ENCODE results near the gene CHAF1A. TPM values are rescaled to one million over a fixed set of nuclear protein-coding genes. Genes with fewer than 3 reads are reported as not detected.

CHAF1A gene
- total and polyA plus RNA-seq, 3 experiments from 2014 or later, result 5.8 to 69.5 (median 65.2) TPM

GRCh38 chr19:4428326-4428975 lies 26.0 kb downstream of the CHAF1A start:
- H3K36me3 ChIP-seq (ENCODE audit: insufficient read depth, low read length), result peaks cover 8% of the 10 kb centered on the region
- peak overlapping the region in 2 of 8 donors; percentile 23 to 90 for H3K27ac Mint-ChIP-seq
- no peak overlapping the region for H3K27ac ChIP-seq (ENCODE audit: low read depth, low read length)
- H3K9me3 ChIP-seq (ENCODE audit: low read length), result no peaks in the 10 kb centered on the region
- no peaks in the 10 kb centered on the region for H3K4me1 ChIP-seq (ENCODE audit: insufficient read depth, low read length)
- no peaks in the 10 kb centered on the region for H3K4me1 Mint-ChIP-seq
- peaks cover 1 to 56% (median 4%) of the 10 kb centered on the region in 3 donors for H3K36me3 Mint-ChIP-seq
- ChIA-PET CTCF (no interaction called here), POLR2A (interaction anchor here (0.6 kb wide), 1 partner anchor 190 kb away, joined by 3 read pairs; no protein-coding TSS in a partner anchor)
- H3K27me3 ChIP-seq (ENCODE audit: insufficient read depth, low read length, poor library complexity, severe bottlenecking), result no peaks in the 10 kb centered on the region
- no peaks in the 10 kb centered on the region for H3K9me3 Mint-ChIP-seq
- H3K4me3 ChIP-seq (ENCODE audit: low read length), result no peak overlapping the region
- H3K4me3 Mint-ChIP-seq, result no peak overlapping the region
- DNase-seq, result no peak
- H3K27me3 Mint-ChIP-seq, result no peaks in the 10 kb centered on the region

- H3K36me3 ChIP-seq (ENCODE audit: insufficient read depth, low read length), result peaks cover 8% of the 10 kb centered on the region
- H3K4me3 ChIP-seq (ENCODE audit: low read length), result no peak overlapping the region
- no peaks in the 10 kb centered on the region for H3K27me3 Mint-ChIP-seq
- peak overlapping the region in 1 of 8 donors; percentile 36 for H3K27ac Mint-ChIP-seq
- POLR2A ChIA-PET, result no interaction called here
- H3K9me3 Mint-ChIP-seq, result no peaks in the 10 kb centered on the region
- CTCF ChIA-PET, result no interaction called here
- no peaks in the 10 kb centered on the region for H3K27me3 ChIP-seq (ENCODE audit: insufficient read depth, low read length, poor library complexity, severe bottlenecking)
- H3K36me3 Mint-ChIP-seq, result peaks cover 1 to 54% (median 4%) of the 10 kb centered on the region in 3 donors
- no peak overlapping the region for H3K4me3 Mint-ChIP-seq
- H3K27ac ChIP-seq (ENCODE audit: low read depth, low read length), result no peak overlapping the region
- H3K4me1 ChIP-seq (ENCODE audit: insufficient read depth, low read length), result no peaks in the 10 kb centered on the region
- H3K9me3 ChIP-seq (ENCODE audit: low read length), result no peaks in the 10 kb centered on the region
- H3K4me1 Mint-ChIP-seq, result no peaks in the 10 kb centered on the region
- DNase-seq, result no peak
These were observed 26.8 kb downstream of the CHAF1A start for GRCh38 chr19:4429256-4429655.

- no peak for DNase-seq
- ChIA-PET CTCF (no interaction called here), POLR2A (no interaction called here)
- Histone ChIP-seq H3K27ac (ENCODE audit: low read depth, low read length) (no peak overlapping the region), H3K9me3 (ENCODE audit: low read length) (no peaks in the 10 kb centered on the region), H3K27me3 (ENCODE audit: insufficient read depth, low read length, poor library complexity, severe bottlenecking) (no peaks in the 10 kb centered on the region), H3K4me3 (ENCODE audit: low read length) (no peak overlapping the region), H3K36me3 (ENCODE audit: insufficient read depth, low read length) (peaks cover 8% of the 10 kb centered on the region), H3K4me1 (ENCODE audit: insufficient read depth, low read length) (no peaks in the 10 kb centered on the region)
- H3K4me3 Mint-ChIP-seq, result no peak overlapping the region
- no peak overlapping the region for H3K27ac Mint-ChIP-seq
- peaks cover 4 to 58% (median 4%) of the 10 kb centered on the region in 3 donors for H3K36me3 Mint-ChIP-seq
- H3K4me1 Mint-ChIP-seq, result no peaks in the 10 kb centered on the region
- H3K27me3 Mint-ChIP-seq, result no peaks in the 10 kb centered on the region
- no peaks in the 10 kb centered on the region for H3K9me3 Mint-ChIP-seq
These were observed 27.3 kb downstream of the CHAF1A start for GRCh38 chr19:4429771-4430171.

GRCh38 chr19:4430760-4431159 lies 28.3 kb downstream of the CHAF1A start:
- CTCF ChIA-PET, result no interaction called here
- POLR2A ChIA-PET, result no interaction called here
- no peaks in the 10 kb centered on the region for H3K9me3 Mint-ChIP-seq
- H3K4me3 ChIP-seq (ENCODE audit: low read length), result no peak overlapping the region
- no peaks in the 10 kb centered on the region for H3K27me3 Mint-ChIP-seq
- no peak overlapping the region for H3K27ac ChIP-seq (ENCODE audit: low read depth, low read length)
- no peaks in the 10 kb centered on the region for H3K27me3 ChIP-seq (ENCODE audit: insufficient read depth, low read length, poor library complexity, severe bottlenecking)
- H3K9me3 ChIP-seq (ENCODE audit: low read length), result no peaks in the 10 kb centered on the region
- peaks cover 8% of the 10 kb centered on the region for H3K36me3 ChIP-seq (ENCODE audit: insufficient read depth, low read length)
- DNase-seq, result no peak
- H3K4me1 Mint-ChIP-seq, result no peaks in the 10 kb centered on the region
- no peaks in the 10 kb centered on the region for H3K4me1 ChIP-seq (ENCODE audit: insufficient read depth, low read length)
- H3K36me3 Mint-ChIP-seq, result peaks cover 4 to 59% (median 5%) of the 10 kb centered on the region in 3 donors
- H3K4me3 Mint-ChIP-seq, result no peak overlapping the region
- H3K27ac Mint-ChIP-seq, result peak overlapping the region in 2 of 8 donors; percentile 24 to 61

- Mint-ChIP-seq H3K27me3 (no peaks in the 10 kb centered on the region), H3K4me3 (no peak overlapping the region), H3K36me3 (peaks cover 4 to 58% (median 5%) of the 10 kb centered on the region in 3 donors), H3K9me3 (no peaks in the 10 kb centered on the region), H3K27ac (peak overlapping the region in 1 of 8 donors; percentile 43), H3K4me1 (no peaks in the 10 kb centered on the region)
- ChIA-PET POLR2A (no interaction called here), CTCF (no interaction called here)
- Histone ChIP-seq H3K4me3 (ENCODE audit: low read length) (no peak overlapping the region), H3K27ac (ENCODE audit: low read depth, low read length) (no peak overlapping the region), H3K9me3 (ENCODE audit: low read length) (no peaks in the 10 kb centered on the region), H3K27me3 (ENCODE audit: insufficient read depth, low read length, poor library complexity, severe bottlenecking) (no peaks in the 10 kb centered on the region), H3K4me1 (ENCODE audit: insufficient read depth, low read length) (no peaks in the 10 kb centered on the region), H3K36me3 (ENCODE audit: insufficient read depth, low read length) (peaks cover 8% of the 10 kb centered on the region)
- no peak for DNase-seq
These were observed 28.9 kb downstream of the CHAF1A start for GRCh38 chr19:4431296-4431695.

- peak overlapping the region in 1 of 8 donors; percentile 69 for H3K27ac Mint-ChIP-seq
- no peaks in the 10 kb centered on the region for H3K4me1 Mint-ChIP-seq
- Histone ChIP-seq H3K27ac (ENCODE audit: low read depth, low read length) (no peak overlapping the region), H3K9me3 (ENCODE audit: low read length) (no peaks in the 10 kb centered on the region), H3K36me3 (ENCODE audit: insufficient read depth, low read length) (peaks cover 8% of the 10 kb centered on the region), H3K4me3 (ENCODE audit: low read length) (no peak overlapping the region), H3K27me3 (ENCODE audit: insufficient read depth, low read length, poor library complexity, severe bottlenecking) (no peaks in the 10 kb centered on the region), H3K4me1 (ENCODE audit: insufficient read depth, low read length) (no peaks in the 10 kb centered on the region)
- POLR2A ChIA-PET, result interaction anchor here (0.7 kb wide), 1 partner anchor 108 kb away, joined by 7 read pairs; no protein-coding TSS in a partner anchor
- no peaks in the 10 kb centered on the region for H3K9me3 Mint-ChIP-seq
- CTCF ChIA-PET, result no interaction called here
- H3K27me3 Mint-ChIP-seq, result no peaks in the 10 kb centered on the region
- H3K36me3 Mint-ChIP-seq, result peaks cover 4 to 58% (median 5%) of the 10 kb centered on the region in 3 donors
- no peak for DNase-seq
- H3K4me3 Mint-ChIP-seq, result no peak overlapping the region
These were observed 29.6 kb downstream of the CHAF1A start for GRCh38 chr19:4431808-4432674.

GRCh38 chr19:4432918-4433506 lies 30.6 kb downstream of the CHAF1A start:
- Mint-ChIP-seq H3K27ac (peak overlapping the region in 1 of 8 donors; percentile 43), H3K4me3 (no peak overlapping the region), H3K4me1 (no peaks in the 10 kb centered on the region), H3K9me3 (no peaks in the 10 kb centered on the region), H3K36me3 (peaks cover 4 to 58% (median 6%) of the 10 kb centered on the region in 3 donors), H3K27me3 (no peaks in the 10 kb centered on the region)
- H3K27ac ChIP-seq (ENCODE audit: low read depth, low read length), result no peak overlapping the region
- peaks cover 8% of the 10 kb centered on the region for H3K36me3 ChIP-seq (ENCODE audit: insufficient read depth, low read length)
- CTCF ChIA-PET, result no interaction called here
- H3K9me3 ChIP-seq (ENCODE audit: low read length), result no peaks in the 10 kb centered on the region
- no peaks in the 10 kb centered on the region for H3K27me3 ChIP-seq (ENCODE audit: insufficient read depth, low read length, poor library complexity, severe bottlenecking)
- POLR2A ChIA-PET, result no interaction called here
- no peak for DNase-seq
- no peaks in the 10 kb centered on the region for H3K4me1 ChIP-seq (ENCODE audit: insufficient read depth, low read length)
- no peak overlapping the region for H3K4me3 ChIP-seq (ENCODE audit: low read length)

GRCh38 chr19:4434391-4434790 lies 32.0 kb downstream of the CHAF1A start:
- no peaks in the 10 kb centered on the region for H3K27me3 Mint-ChIP-seq
- no peaks in the 10 kb centered on the region for H3K9me3 ChIP-seq (ENCODE audit: low read length)
- no peaks in the 10 kb centered on the region for H3K9me3 Mint-ChIP-seq
- ChIA-PET POLR2A (no interaction called here), CTCF (no interaction called here)
- H3K4me3 Mint-ChIP-seq, result no peak overlapping the region
- no peaks in the 10 kb centered on the region for H3K4me1 ChIP-seq (ENCODE audit: insufficient read depth, low read length)
- no peak overlapping the region for H3K27ac ChIP-seq (ENCODE audit: low read depth, low read length)
- H3K4me1 Mint-ChIP-seq, result no peaks in the 10 kb centered on the region
- no peak overlapping the region for H3K27ac Mint-ChIP-seq
- peaks cover 8% of the 10 kb centered on the region for H3K36me3 ChIP-seq (ENCODE audit: insufficient read depth, low read length)
- H3K27me3 ChIP-seq (ENCODE audit: insufficient read depth, low read length, poor library complexity, severe bottlenecking), result no peaks in the 10 kb centered on the region
- DNase-seq, result no peak
- H3K36me3 Mint-ChIP-seq, result peaks cover 4 to 53% (median 6%) of the 10 kb centered on the region in 3 donors
- no peak overlapping the region for H3K4me3 ChIP-seq (ENCODE audit: low read length)

All from CD8-positive, alpha-beta memory T cell (primary cell).